Measurements from ENCODE around the gene PTPN20.

The PTPN20 gene

DNA sequence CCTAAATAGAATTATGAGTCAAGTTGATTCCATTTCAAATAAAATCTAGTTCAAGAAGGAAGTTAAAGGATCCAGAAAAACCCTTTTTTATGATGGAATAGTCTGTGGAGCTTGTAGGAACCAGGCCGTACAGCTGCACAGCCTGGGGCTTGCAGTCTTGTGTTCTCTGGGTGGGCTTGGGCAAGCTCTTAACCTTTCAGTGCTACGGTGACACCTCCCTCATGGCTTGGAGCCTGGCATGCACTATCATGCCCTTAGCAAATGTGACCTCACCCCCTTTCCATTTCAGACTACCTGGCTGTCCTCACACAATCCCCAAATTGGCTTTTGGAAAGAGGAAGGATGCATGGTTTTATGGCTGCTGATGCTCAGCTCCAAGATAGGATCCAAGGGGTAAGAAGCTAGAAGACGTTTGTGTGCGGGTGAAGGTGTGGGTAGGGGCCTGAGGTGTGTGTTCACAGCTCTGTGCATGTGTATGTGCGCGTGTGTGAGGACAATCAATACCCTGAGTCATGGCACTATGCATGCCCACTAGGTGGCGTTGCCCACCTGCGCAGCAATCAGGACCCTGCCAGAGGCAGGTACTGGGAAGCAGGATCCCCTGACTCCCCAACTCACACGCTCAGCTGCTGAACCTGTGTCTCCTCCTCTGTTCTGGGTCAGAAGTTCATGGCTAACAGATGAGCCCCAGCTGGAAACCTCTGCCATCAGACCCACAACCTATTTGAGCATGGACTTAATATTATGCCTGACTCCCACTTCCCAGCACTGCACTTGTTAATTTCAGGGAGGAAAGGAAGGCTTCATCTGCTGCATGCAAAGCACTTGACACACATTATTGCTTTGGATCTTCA lies 113.4 kb downstream of the PTPN20 start:
- TF ChIP-seq, protein P1, sequence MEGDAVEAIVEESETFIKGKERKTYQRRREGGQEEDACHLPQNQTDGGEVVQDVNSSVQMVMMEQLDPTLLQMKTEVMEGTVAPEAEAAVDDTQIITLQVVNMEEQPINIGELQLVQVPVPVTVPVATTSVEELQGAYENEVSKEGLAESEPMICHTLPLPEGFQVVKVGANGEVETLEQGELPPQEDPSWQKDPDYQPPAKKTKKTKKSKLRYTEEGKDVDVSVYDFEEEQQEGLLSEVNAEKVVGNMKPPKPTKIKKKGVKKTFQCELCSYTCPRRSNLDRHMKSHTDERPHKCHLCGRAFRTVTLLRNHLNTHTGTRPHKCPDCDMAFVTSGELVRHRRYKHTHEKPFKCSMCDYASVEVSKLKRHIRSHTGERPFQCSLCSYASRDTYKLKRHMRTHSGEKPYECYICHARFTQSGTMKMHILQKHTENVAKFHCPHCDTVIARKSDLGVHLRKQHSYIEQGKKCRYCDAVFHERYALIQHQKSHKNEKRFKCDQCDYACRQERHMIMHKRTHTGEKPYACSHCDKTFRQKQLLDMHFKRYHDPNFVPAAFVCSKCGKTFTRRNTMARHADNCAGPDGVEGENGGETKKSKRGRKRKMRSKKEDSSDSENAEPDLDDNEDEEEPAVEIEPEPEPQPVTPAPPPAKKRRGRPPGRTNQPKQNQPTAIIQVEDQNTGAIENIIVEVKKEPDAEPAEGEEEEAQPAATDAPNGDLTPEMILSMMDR (IDR thresholded peaks at IDR 0.05; ENCODE audit: low read depth, low read length, missing control alignments): peak; percentile 99
- H3K4me3 ChIP-seq (ENCODE audit: low read depth, low read length): no peak overlapping the region
- DNase-seq (ENCODE audit: low read depth): peak; percentile 29

DNA sequence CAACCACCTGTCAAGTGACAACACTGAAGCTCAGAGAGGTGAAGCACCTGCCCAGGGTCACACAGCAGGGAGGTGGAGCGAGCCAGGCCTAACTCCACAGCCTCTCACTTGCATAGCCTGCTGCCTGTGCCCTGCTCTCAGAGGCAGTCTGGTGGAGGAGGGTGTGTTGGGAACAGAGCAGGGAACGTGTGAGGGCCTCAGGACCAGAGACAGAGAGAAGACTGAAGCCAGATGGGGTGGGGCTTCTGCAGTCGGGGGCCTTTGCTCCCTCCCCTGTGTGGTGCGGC lies 114.0 kb downstream of the PTPN20 start:
- TF ChIP-seq, protein P1 (IDR thresholded peaks at IDR 0.05; ENCODE audit: low read depth, low read length, missing control alignments): no peak
- no peak for DNase-seq (ENCODE audit: low read depth)
- H3K4me3 ChIP-seq (ENCODE audit: low read depth, low read length): no peak overlapping the region

DNA sequence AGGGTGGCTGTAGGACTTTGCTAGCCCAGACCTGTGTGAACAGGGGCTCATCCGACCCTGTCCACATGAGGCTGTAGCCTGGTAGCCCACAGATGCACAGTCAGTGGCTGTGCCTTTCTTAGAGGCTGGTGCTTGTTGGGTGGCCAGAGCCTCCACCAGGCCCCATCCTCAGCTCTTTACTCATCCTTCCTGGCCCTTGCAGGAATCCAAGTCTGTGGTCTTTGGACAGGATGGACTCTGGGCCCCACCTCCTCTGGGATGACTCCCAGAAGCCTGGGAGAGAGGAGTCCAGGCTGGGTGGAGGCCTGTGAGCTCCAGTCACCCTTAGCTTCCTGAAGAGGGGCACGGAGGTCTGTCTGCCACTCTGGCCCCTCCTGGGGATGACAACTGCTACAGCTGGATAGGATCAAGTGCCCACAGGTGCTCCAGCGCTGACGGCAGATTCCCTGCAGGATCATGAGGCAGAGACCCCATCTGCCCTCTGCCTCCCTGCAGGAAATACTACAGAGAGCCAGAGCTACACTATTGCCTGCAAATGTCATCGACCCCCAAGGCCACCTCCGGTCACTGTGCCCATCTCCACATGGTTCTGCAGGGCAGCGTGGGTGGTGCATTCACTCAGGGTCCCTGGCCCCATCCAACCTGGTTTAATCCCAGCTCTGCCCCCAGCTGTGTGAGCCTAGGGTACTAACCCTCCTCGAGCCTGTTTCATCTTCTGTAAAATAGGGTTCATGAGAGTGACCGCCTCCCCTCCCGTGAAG lies 114.5 kb downstream of the PTPN20 start:
- no peak overlapping the region for H3K4me3 ChIP-seq (ENCODE audit: low read depth, low read length)
- TF ChIP-seq, protein P1 (IDR thresholded peaks at IDR 0.05; ENCODE audit: low read depth, low read length, missing control alignments): no peak
- DNase-seq (ENCODE audit: low read depth): no peak

DNA sequence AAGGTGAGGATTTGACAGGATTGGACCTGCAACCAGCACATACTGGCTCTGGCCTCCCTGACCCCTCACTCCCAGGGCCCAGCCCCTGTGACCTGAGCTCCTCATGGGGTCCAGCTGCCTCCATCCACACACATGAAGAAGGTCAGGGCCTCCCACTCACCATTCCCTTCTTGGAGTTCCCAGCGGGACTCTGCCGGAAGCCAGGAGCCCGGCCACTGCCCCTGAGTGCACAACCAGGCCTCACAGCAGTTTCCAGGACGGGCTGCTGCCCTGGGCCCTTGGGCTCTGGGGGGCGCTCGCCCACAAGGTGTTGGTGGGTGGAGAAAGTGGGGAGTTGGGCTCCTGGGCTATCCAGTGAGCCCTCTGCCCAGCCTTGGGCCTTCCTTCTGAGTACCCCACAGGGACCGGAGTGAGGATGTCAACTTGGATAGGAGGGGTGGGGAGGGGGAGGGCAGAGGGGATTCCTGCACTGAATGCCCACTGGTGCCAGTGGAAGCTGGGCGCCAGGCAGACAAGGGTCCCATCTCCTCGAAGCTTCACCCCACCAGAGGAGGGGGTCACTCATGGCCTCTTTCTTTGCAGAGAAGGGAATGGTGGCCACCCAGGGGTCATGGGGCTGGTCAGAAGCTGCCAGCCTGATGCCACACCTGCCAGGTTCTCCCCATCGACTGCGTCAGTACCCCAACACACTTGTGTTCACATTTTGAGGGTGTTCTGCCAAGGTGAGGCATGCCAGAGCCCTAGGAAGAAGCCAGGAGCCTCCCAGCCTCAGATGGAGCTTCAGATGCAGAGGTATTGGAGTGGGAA lies 115.3 kb downstream of the PTPN20 start:
- no peak overlapping the region for H3K4me3 ChIP-seq (ENCODE audit: low read depth, low read length)
- DNase-seq (ENCODE audit: low read depth): no peak
- TF ChIP-seq, protein P1 (IDR thresholded peaks at IDR 0.05; ENCODE audit: low read depth, low read length, missing control alignments): no peak

DNA sequence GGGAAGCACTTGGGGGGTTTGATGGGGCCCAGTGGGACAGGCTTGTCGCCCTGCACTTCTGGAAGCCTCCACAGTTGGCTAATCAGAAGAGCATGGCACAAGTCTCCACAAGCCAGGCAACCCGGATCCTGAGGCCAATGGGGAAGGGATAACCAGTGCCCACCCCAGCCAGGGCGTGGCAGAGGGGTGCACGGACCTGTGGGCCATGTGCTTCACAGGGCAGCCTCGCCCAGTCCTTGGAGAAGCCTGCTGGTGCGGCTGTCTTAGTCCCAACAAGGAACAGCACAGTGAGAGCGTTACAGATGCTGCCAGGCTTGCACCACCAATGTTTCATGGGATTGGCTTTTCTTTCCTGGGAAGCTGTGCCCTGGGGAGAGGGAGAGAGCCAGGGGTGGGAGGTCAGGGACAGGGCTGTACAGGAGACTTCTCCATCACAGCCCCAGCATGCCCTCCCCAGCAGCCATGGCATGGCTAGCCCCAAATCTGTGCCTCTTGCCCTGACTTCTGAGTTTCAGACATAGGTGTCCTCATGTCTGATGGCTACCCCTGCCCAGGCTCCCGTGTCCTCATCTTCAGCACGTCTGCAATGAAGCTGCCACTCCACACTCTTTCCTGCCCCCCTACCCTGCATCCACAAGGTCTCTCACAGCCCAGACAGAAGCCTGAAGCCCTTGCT lies 116.0 kb downstream of the PTPN20 start:
- no peak for DNase-seq (ENCODE audit: low read depth)
- TF ChIP-seq, protein P1 (IDR thresholded peaks at IDR 0.05; ENCODE audit: low read depth, low read length, missing control alignments): no peak
- H3K4me3 ChIP-seq (ENCODE audit: low read depth, low read length): no peak overlapping the region

DNA sequence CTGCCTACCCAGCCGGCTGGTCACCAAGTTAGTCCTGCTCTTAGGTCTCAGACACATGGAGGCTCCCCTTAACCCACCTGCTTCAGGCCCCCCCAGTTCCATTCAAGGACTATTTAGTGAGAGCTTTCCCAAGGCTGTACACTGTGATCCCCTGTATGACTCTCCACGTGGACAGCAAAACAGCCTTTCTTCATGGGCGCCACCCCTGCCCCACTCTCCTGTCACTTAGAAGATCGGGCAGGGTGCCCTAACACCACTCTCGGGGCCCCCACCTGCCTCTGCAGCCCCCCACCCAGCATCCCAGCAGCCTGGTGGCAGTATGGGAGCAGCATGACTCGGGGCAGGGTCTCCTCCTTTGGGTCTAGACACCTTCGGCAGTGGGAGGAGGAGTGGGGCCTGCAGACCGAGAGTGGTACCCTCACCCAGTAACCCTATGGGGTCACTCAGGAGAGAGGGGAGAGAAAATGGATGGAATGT lies 116.6 kb downstream of the PTPN20 start:
- TF ChIP-seq, protein P1 (IDR thresholded peaks at IDR 0.05; ENCODE audit: low read depth, low read length, missing control alignments): no peak
- no peak for DNase-seq (ENCODE audit: low read depth)
- H3K4me3 ChIP-seq (ENCODE audit: low read depth, low read length): no peak overlapping the region

Data from GM12864 (cell line).